Measurements from ENCODE around the gene DRAM2. TPM values are rescaled to one million over a fixed set of nuclear protein-coding genes. Genes with fewer than 3 reads are reported as not detected.

The DRAM2 gene
- polyA plus RNA-seq, 1 of the 3 experiments (the other 2 are of a cell fraction), result 19.2 TPM

- DNase-seq, result no peak
- H3K4me2 ChIP-seq, result no peak overlapping the region
- no peak overlapping the region for H3K4me3 ChIP-seq (ENCODE audit: low read depth in 2 of 2, low read length in 1 of 2)
- no peaks in the 10 kb centered on the region for H3F3A ChIP-seq (replicated peaks; ENCODE audit: insufficient read depth)
- CTCF ChIA-PET, result no interaction called here
- TF ChIP-seq RFX5 (IDR thresholded peaks at IDR 0.05; ENCODE audit: low read length), result no peak
- TF ChIP-seq TEAD4 (IDR thresholded peaks at IDR 0.05; ENCODE audit: borderline replicate concordance, insufficient read depth), result no peak
- H3K9me2 ChIP-seq, result no peaks in the 10 kb centered on the region
- no peak overlapping the region for H2AFZ ChIP-seq (ENCODE audit: low read depth)
- no peak overlapping the region for H3K27ac ChIP-seq (ENCODE audit: low read depth in 2 of 2, low read length in 1 of 2)
- no peaks in the 10 kb centered on the region for H3K4me1 ChIP-seq (ENCODE audit: control insufficient read depth in 1 of 2, insufficient read depth in 2 of 2, low read depth in 1 of 2, low read length in 1 of 2)
- peaks cover 60 to 81% of the 10 kb centered on the region in 2 experiments for H3K36me3 ChIP-seq (replicated peaks in 1 of 2; ENCODE audit: control insufficient read depth in 1 of 2, insufficient read depth in 2 of 2, low read length in 1 of 2)
- no peaks in the 10 kb centered on the region for H4K20me1 ChIP-seq (ENCODE audit: insufficient read depth)
- no peaks in the 10 kb centered on the region for H3K27me3 ChIP-seq (ENCODE audit: insufficient read depth)
- no peaks in the 10 kb centered on the region for H3K79me2 ChIP-seq (ENCODE audit: insufficient read depth)
- H3K9ac ChIP-seq, result no peak overlapping the region
- no peaks in the 10 kb centered on the region for H3K9me3 ChIP-seq
- POLR2A ChIA-PET, result no interaction called here
Observed at GRCh38 chr1:111179968-111180533, 40.2 kb upstream of the DRAM2 start.

GRCh38 chr1:111176678-111177077 is 36.8 kb upstream of the DRAM2 start:
- 94% methylated on average over 1 of the region's 1 CpG for WGBS (ENCODE audit: low lambda C conversion rate)
- H3F3A ChIP-seq (replicated peaks; ENCODE audit: insufficient read depth), result peaks cover 6% of the 10 kb centered on the region
- CTCF ChIA-PET, result no interaction called here
- H2AFZ ChIP-seq (ENCODE audit: low read depth), result no peak overlapping the region
- no peaks in the 10 kb centered on the region for H3K79me2 ChIP-seq (ENCODE audit: insufficient read depth)
- no peak overlapping the region for H3K9ac ChIP-seq
- no peaks in the 10 kb centered on the region for H3K9me3 ChIP-seq
- peaks cover 0 to 14% of the 10 kb centered on the region in 2 experiments; a peak in 1 of 4 replicates for H3K4me1 ChIP-seq (ENCODE audit: control insufficient read depth in 1 of 2, insufficient read depth in 2 of 2, low read depth in 1 of 2, low read length in 1 of 2)
- no peaks in the 10 kb centered on the region for H3K27me3 ChIP-seq (ENCODE audit: insufficient read depth)
- H3K4me2 ChIP-seq, result no peak overlapping the region
- TF ChIP-seq YY1 (IDR thresholded peaks at IDR 0.05; ENCODE audit: low read depth), result no peak
- TF ChIP-seq CTCF (IDR thresholded peaks at IDR 0.05), result no peak
- no peak for TF ChIP-seq SMC3 (IDR thresholded peaks at IDR 0.05; ENCODE audit: low read depth, low read length)
- no peak for TF ChIP-seq EZH2phosphoT487 (IDR thresholded peaks at IDR 0.05; ENCODE audit: borderline replicate concordance, low read depth)
- no peak for TF ChIP-seq EP300 (IDR thresholded peaks at IDR 0.05; ENCODE audit: borderline replicate concordance in 1 of 2, low read depth in 1 of 2, low read length in 1 of 2)
- no peak for TF ChIP-seq POLR2AphosphoS5 (IDR thresholded peaks at IDR 0.05; ENCODE audit: low read depth, low read length)
- TF ChIP-seq RXRA (IDR thresholded peaks at IDR 0.05; ENCODE audit: borderline replicate concordance, low read depth), result no peak
- TF ChIP-seq MEF2A (IDR thresholded peaks at IDR 0.05; ENCODE audit: borderline replicate concordance, low read depth), result no peak
- TF ChIP-seq FOXJ3 (CRISPR knock-in tag; IDR thresholded peaks at IDR 0.05), result no peak
- no peak for TF ChIP-seq TCF12 (IDR thresholded peaks at IDR 0.05)
- TF ChIP-seq IRF3 (IDR thresholded peaks at IDR 0.05; ENCODE audit: low read depth, low read length), result no peak
- no peak for TF ChIP-seq TAF1 (IDR thresholded peaks at IDR 0.05; ENCODE audit: borderline replicate concordance, low read depth, low read length)
- TF ChIP-seq RFX5 (IDR thresholded peaks at IDR 0.05; ENCODE audit: low read length), result no peak
- no peak for TF ChIP-seq GABPA (IDR thresholded peaks at IDR 0.05; ENCODE audit: low read depth)
- no peak for TF ChIP-seq USF1 (IDR thresholded peaks at IDR 0.05; ENCODE audit: borderline replicate concordance, low read depth)
- TF ChIP-seq TEAD4 (IDR thresholded peaks at IDR 0.05; ENCODE audit: borderline replicate concordance, insufficient read depth), result no peak
- no peak for TF ChIP-seq JUND (IDR thresholded peaks at IDR 0.05)
- no peak for TF ChIP-seq USF2 (IDR thresholded peaks at IDR 0.05; ENCODE audit: borderline replicate concordance, low read depth, low read length)
- no peak for TF ChIP-seq ZBTB33 (IDR thresholded peaks at IDR 0.05; ENCODE audit: borderline replicate concordance, low read depth)
- no peak overlapping the region for H3K4me3 ChIP-seq (ENCODE audit: low read depth in 2 of 2, low read length in 1 of 2)
- POLR2A ChIA-PET, result no interaction called here
- no peaks in the 10 kb centered on the region for H3K9me2 ChIP-seq
- peaks cover 58 to 79% of the 10 kb centered on the region in 2 experiments for H3K36me3 ChIP-seq (replicated peaks in 1 of 2; ENCODE audit: control insufficient read depth in 1 of 2, insufficient read depth in 2 of 2, low read length in 1 of 2)
- DNase-seq, result no peak
- no peak overlapping the region for H3K27ac ChIP-seq (ENCODE audit: low read depth in 2 of 2, low read length in 1 of 2)
- no peaks in the 10 kb centered on the region for H4K20me1 ChIP-seq (ENCODE audit: insufficient read depth)

All from SK-N-SH (cell line).